Mammary epithelial cell (primary cell): ENCODE data around the gene KLK13.

Experiments used
- EZH2 ChIP-seq: IDR thresholded peaks from 2 replicates; pipeline ENCODE4 v1.6.1; 2012; ENCODE audit warnings: low read length, inconsistent platforms, borderline replicate concordance
- TF ChIP-seq, protein P1 (sequence below), 2 donors: IDR thresholded peaks in 1 of 2; conservative IDR thresholded peaks in 1 of 2; 2 replicates each; pipeline ENCODE4 v1.5.1; 2011 to 2012; ENCODE audit warnings: inconsistent platforms in 2 of 2, low read length in 2 of 2, mild to moderate bottlenecking in 2 of 2, control low read depth in 1 of 2, low read depth in 1 of 2; ENCODE audit not compliant: insufficient read depth in 1 of 2; ENCODE audit errors: extremely low read depth in 1 of 2

DNA sequence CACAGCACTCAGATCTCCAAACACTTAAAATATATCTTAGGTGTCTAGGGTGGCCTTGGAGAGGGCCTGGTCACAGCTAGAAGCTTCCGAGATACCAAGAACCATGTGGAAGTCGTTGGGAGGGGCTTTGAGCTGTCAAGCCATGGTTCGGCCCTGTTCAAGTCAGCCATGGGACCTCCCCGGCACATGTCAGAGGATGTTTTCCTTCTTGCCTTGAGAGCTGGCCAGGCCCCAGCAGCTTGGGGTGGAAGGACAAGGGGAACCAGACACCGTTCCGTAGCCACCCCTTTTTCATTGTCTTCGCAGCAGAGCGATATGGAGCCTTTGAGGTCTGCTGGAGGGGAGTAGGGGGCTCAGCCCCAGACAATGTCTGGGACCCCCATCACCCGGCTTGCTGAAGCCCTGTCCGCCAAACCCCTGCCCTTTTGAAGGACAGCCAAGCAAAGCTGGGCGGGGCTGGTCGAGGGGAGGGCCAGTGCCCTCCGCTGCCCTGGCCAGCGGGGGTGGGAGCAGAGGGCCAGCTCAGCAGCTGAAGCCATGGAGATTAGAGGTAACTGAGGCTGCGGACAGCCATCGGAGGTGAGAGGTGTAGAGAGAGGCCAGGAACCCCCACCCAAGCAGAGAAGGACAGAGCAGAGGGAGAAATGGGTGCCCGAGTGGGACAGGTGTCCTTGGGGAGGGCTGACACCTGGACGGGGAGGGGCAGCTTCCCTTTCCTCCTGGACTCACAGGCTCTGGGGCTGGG, 38.9 kb downstream of the KLK13 start:
- TF ChIP-seq, protein P1, sequence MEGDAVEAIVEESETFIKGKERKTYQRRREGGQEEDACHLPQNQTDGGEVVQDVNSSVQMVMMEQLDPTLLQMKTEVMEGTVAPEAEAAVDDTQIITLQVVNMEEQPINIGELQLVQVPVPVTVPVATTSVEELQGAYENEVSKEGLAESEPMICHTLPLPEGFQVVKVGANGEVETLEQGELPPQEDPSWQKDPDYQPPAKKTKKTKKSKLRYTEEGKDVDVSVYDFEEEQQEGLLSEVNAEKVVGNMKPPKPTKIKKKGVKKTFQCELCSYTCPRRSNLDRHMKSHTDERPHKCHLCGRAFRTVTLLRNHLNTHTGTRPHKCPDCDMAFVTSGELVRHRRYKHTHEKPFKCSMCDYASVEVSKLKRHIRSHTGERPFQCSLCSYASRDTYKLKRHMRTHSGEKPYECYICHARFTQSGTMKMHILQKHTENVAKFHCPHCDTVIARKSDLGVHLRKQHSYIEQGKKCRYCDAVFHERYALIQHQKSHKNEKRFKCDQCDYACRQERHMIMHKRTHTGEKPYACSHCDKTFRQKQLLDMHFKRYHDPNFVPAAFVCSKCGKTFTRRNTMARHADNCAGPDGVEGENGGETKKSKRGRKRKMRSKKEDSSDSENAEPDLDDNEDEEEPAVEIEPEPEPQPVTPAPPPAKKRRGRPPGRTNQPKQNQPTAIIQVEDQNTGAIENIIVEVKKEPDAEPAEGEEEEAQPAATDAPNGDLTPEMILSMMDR (conservative IDR thresholded peaks at IDR 0.05 in 1 of 2, IDR thresholded peaks at IDR 0.05 in 1 of 2; ENCODE audit: extremely low read depth in 1 of 2, insufficient read depth in 1 of 2, low read depth in 1 of 2, low read length in 2 of 2) = no peak
- no peak for TF ChIP-seq EZH2
